ENCODE measurements around the gene TIRAP. TPM values are rescaled to one million over a fixed set of nuclear protein-coding genes. Genes with fewer than 3 reads are reported as not detected.

The TIRAP gene
- total RNA-seq, 2 donors from 2014 or later, result 9.2 to 11.4 TPM

DNA sequence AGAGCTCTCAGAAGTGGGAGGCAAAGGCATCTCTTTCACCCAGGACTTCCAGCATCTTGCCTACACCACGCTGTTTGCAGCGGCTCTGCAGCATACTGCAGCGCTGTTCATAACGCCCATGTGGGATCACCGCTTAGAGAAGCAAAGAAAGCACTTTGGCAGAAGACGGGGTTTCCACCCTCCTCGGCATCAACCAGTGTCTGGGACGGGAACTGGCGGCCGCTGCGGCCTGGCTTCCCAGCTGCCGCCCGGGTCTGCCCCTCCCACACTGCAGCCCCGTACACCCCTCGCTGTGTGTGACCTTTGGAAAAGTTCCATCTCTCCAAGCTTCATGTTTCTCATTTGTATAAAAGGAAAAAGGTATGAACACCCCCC is 545 bp upstream of the TIRAP start:
- Mint-ChIP-seq H3K4me3 (peak overlapping the region; percentile 78), H3K4me1 (peaks cover 10% of the 10 kb centered on the region), H3K27me3 (ENCODE audit: insufficient read depth) (peaks cover 1% of the 10 kb centered on the region), H3K9me3 (no peaks in the 10 kb centered on the region), H3K27ac (peak overlapping the region; percentile 55), H3K36me3 (ENCODE audit: low read depth) (peaks cover 10% of the 10 kb centered on the region)
- peaks cover 4% of the 10 kb centered on the region for H3K27me3 ChIP-seq (ENCODE audit: control insufficient read depth, insufficient read depth, low read length, poor library complexity, severe bottlenecking)
- H3K4me1 ChIP-seq (ENCODE audit: control insufficient read depth, insufficient read depth, low read length), result no peaks in the 10 kb centered on the region
- peak overlapping the region; percentile 87 for H3K4me3 ChIP-seq (ENCODE audit: low read length)
- no peak overlapping the region for H3K27ac ChIP-seq (ENCODE audit: low read depth, low read length)
- no peak for TF ChIP-seq CTCF (conservative IDR thresholded peaks at IDR 0.05)
- WGBS, 2 experiments (ENCODE audit: insufficient coverage in 1 of 2, insufficient read length in 1 of 2), result 31 to 59% methylated on average over 5 to 15 of the region's 15 CpGs
- peak overlapping the region; percentile 44 for H3K9ac ChIP-seq (ENCODE audit: extremely low read depth, low read length, poor library complexity, severe bottlenecking)
- no peaks in the 10 kb centered on the region for H3K9me3 ChIP-seq (ENCODE audit: control insufficient read depth, low read length)
- peak; percentile 79 for DNase-seq
- peaks cover under 1% of the 10 kb centered on the region for H3K36me3 ChIP-seq (ENCODE audit: control insufficient read depth, insufficient read depth, low read length)

GRCh38 chr11:126284829-126285228 is 1.9 kb downstream of the TIRAP start:
- WGBS, 2 experiments (ENCODE audit: insufficient coverage in 1 of 2, insufficient read length in 1 of 2), result 92 to 97% methylated on average over 4 to 6 of the region's 6 CpGs
- H3K36me3 Mint-ChIP-seq (ENCODE audit: low read depth), result peaks cover 4% of the 10 kb centered on the region
- no peaks in the 10 kb centered on the region for H3K9me3 Mint-ChIP-seq
- Histone ChIP-seq H3K9ac (ENCODE audit: extremely low read depth, low read length, poor library complexity, severe bottlenecking) (no peak overlapping the region), H3K4me1 (ENCODE audit: control insufficient read depth, insufficient read depth, low read length) (no peaks in the 10 kb centered on the region), H3K27me3 (ENCODE audit: control insufficient read depth, insufficient read depth, low read length, poor library complexity, severe bottlenecking) (peaks cover 4% of the 10 kb centered on the region), H3K36me3 (ENCODE audit: control insufficient read depth, insufficient read depth, low read length) (no peaks in the 10 kb centered on the region), H3K27ac (ENCODE audit: low read depth, low read length) (no peak overlapping the region), H3K9me3 (ENCODE audit: control insufficient read depth, low read length) (no peaks in the 10 kb centered on the region), H3K4me3 (ENCODE audit: low read length) (no peak overlapping the region)
- peaks cover 10% of the 10 kb centered on the region for H3K4me1 Mint-ChIP-seq
- no peak overlapping the region for H3K4me3 Mint-ChIP-seq
- DNase-seq, result no peak
- peaks cover 1% of the 10 kb centered on the region for H3K27me3 Mint-ChIP-seq (ENCODE audit: insufficient read depth)
- no peak for TF ChIP-seq CTCF (conservative IDR thresholded peaks at IDR 0.05)
- no peak overlapping the region for H3K27ac Mint-ChIP-seq

GRCh38 chr11:126288237-126288636 is 5.3 kb downstream of the TIRAP start:
- no peak overlapping the region for H3K27ac ChIP-seq (ENCODE audit: low read depth, low read length)
- TF ChIP-seq CTCF (conservative IDR thresholded peaks at IDR 0.05), result no peak
- no peaks in the 10 kb centered on the region for H3K27me3 Mint-ChIP-seq (ENCODE audit: insufficient read depth)
- H3K9me3 ChIP-seq (ENCODE audit: control insufficient read depth, low read length), result no peaks in the 10 kb centered on the region
- H3K9ac ChIP-seq (ENCODE audit: extremely low read depth, low read length, poor library complexity, severe bottlenecking), result no peak overlapping the region
- no peak overlapping the region for H3K4me3 ChIP-seq (ENCODE audit: low read length)
- peaks cover 10% of the 10 kb centered on the region for H3K4me1 Mint-ChIP-seq
- DNase-seq, result no peak
- peaks cover 10% of the 10 kb centered on the region for H3K36me3 ChIP-seq (ENCODE audit: control insufficient read depth, insufficient read depth, low read length)
- no peak overlapping the region for H3K4me3 Mint-ChIP-seq
- no peaks in the 10 kb centered on the region for H3K27me3 ChIP-seq (ENCODE audit: control insufficient read depth, insufficient read depth, low read length, poor library complexity, severe bottlenecking)
- 93 to 94% methylated on average over 4 to 6 of the region's 6 CpGs for WGBS, 2 experiments (ENCODE audit: insufficient coverage in 1 of 2, insufficient read length in 1 of 2)
- H3K4me1 ChIP-seq (ENCODE audit: control insufficient read depth, insufficient read depth, low read length), result no peaks in the 10 kb centered on the region
- H3K27ac Mint-ChIP-seq, result no peak overlapping the region
- H3K36me3 Mint-ChIP-seq (ENCODE audit: low read depth), result peaks cover 10% of the 10 kb centered on the region
- H3K9me3 Mint-ChIP-seq, result no peaks in the 10 kb centered on the region

All from endodermal cell (in vitro differentiated cells).